ENCODE measurements around the gene PBX1.

Gene PBX1

DNA sequence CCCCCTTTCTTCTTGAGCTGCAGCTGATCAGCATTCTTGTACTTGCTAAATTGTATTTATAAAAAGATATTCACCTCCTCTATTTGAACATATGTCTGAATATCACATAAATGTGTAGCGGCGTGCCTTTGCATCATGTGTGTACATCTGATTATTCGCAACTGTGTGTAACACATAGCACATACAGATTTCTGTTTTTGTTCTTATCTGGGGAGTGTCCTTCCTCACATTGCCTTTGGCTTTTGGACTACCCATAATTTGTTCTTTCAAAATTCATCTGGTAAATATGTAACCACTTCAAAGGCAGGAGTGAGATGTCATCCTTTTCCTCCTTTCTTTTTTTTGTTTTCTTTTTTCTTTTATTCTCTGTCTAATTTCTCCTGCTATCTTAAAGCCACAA, 113.6 kb downstream of the PBX1 start:
- DNase-seq, result no peak

DNA sequence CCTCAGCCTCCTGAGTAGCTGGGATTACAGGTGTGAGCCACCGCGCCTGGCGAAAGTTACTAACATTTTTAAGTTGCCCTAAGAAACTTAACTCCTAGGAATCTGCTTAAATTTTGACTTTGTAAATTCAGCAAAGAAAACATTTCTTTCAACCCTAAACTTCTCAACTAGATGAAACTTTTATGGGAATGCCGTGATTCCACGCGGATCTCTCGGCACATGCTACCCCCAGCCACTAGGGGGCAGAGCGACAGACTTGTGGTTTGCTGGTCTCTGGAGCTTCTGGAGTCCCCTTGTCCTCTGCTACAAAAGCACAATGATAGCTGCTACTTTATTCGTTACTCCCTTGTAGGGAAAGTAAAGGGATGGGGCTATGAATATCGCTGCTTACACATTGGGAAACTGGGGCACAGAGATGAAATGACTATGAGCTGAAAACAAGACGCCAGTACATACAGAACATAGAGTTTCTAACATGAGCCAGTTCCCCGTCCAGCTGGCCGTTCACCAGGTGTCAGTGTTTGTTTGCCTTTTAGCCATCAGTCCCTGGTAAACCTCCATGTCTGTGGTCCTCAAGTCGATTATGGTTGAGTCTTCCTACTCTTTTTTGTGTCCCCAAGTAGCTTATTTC, 114.7 kb downstream of the PBX1 start:
- no peak for DNase-seq

DNA sequence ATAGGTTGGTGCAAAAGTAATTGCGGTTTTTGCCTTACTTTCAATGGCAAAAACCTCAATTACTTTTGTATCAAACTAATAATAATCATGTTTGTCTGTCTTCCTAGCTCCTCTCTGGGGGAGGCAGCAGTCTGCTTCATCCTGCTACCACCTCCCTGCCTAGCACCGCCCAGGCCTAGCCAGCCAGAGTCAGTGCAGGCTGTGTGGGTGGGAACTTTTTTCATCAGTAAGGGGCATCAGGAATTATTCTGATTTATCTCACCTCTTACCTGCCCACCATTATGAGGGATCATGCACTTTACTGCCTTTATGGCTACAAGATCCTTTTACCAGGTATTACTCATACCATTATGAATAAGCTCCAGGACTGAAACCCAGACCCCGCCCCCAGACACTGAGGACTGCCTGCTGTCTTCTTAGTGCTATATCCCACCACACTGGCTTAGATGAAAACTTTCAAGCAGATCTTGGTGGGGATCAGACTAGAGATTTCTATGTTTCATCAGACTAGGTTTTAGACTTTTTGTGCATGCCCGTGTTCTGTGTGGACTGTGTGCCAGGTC, 116.4 kb downstream of the PBX1 start:
- no peak for DNase-seq

DNA sequence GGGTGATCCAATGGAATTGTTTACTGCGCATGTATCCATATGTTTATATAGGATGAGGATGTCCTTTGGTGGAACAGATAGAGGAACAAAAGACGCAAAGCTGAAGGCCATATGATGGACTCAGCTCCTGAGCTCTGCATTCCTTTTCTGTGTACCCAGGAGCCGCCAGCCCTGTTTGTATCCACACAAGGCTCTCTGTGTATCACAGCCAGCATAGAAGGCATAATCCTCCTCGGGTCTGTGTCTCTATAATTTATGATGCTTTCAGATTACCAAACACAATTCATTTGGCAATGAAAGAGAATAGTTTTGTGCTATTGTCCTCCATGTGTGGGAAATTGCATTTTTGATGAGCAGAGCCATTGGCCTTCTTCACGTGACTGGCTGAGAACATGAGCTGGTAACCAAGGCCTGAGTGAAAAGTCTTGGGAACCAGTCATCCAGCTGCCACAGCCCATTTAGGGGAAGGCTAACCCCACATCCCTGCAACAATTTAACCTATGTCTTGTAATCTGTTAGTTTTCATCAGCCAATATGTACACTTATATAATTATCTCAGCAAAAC, 119.2 kb downstream of the PBX1 start:
- no peak for DNase-seq

DNA sequence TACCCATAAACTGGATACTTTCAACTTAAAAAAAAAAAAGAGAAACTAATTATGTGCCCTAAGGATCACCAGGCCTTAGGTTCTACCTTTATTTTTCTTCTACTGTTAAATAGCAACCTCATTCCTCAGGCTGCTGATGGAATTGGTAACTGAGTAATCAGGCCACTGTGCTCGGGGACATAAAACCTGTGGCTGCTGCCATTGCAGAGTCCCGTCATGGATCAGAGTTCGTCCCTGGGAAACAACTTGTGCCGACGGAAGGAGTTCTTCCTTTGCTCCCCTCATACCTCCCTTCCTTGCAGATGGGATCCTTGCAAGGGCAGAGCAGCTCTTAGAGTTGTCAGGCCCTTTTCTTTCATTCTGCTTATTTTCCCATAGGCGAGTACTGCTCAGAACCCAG, 123.6 kb downstream of the PBX1 start:
- no peak for DNase-seq

DNA sequence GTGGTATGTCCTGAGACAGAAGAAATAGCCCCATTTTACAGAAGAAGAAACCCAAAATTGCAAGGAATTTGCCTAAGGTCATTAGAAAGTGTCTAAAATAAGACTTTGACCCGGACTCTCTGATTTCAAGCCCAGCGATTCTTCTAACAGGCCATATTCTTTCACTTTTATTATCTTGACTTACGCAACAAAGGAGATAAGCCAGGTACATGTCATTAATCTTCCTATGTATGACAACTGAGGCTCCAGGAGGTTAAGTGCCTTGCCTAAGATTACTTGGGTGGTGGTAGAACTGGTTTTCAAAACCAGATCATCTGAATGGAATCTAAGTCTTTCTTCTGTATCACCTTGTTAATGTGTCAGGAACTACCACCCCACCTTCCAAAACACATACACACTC, 124.3 kb downstream of the PBX1 start:
- no peak for DNase-seq

DNA sequence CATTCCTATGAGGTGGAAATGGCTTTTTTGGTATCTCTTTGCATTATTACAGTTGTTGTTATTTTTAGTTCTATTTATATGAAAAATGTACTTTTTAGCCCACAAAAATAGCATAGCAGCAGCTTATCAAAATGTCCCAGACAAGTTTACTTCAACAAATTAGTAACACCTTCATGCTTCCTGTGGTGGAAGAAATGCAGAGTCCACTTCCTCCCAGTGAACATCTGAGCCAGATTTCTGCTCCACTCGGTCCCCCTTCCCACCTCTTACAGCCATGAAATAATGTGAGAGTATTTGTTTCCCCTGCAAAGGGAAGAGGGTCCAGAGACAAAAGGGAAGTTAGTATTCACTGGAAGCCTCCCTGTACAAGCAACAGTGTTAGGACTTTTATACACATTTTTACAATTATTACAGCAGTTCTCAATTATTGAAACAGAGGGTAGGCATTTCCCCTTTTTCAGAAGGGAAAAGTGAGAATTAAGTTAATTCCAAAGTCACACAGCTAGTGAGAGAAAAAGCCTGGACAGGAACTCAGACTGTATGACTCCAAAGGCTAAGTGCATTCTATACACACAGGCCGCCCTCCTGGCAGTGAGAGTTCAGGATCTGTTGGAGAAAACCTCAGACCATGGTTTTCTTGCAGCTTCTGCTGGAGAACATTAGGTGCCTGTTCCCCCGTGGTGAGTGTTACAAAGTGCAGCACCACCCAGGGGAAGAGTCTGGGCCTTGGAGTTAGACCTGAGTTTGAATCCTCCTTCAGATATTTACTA, 126.5 kb downstream of the PBX1 start:
- no peak for DNase-seq

DNA sequence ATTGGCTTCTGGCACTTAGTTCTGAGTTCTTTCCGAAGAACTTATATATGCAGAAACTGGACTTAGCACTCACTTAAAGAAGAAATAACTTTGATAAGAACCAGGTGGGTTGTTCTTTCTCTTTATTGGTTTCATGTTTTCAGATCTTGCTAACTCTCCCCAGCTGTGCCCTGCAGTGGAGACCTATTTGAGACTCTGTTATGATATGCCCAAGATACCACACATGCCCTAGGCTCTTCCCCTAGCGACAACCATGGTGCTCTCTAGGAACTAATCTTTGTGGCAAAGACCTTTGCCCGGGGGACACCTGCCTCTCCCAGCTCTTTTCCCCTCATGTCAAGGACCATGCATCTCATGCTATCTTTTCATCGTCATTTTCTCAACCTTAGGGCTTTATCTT, 128.8 kb downstream of the PBX1 start:
- DNase-seq, result no peak

DNA sequence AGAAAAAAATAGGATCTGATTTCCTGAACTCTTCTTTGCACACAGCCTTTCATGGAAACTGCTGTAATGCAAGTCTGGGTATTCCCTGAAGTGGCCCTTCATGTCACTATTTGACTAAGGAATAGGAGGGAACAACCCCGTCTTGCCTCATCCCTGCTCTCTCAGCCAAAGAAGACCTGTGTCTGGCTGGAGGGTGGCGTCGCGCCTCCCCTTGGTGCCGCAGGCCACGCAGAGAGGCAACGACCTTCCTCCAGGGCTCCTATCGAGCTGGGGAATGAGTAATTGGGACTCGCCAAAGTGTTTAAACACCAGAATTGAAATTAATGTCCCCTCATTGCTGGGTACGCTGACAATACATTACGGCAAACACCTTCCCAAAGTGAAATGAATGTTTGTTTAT, 129.8 kb downstream of the PBX1 start:
- peak; percentile 26 for DNase-seq

DNA sequence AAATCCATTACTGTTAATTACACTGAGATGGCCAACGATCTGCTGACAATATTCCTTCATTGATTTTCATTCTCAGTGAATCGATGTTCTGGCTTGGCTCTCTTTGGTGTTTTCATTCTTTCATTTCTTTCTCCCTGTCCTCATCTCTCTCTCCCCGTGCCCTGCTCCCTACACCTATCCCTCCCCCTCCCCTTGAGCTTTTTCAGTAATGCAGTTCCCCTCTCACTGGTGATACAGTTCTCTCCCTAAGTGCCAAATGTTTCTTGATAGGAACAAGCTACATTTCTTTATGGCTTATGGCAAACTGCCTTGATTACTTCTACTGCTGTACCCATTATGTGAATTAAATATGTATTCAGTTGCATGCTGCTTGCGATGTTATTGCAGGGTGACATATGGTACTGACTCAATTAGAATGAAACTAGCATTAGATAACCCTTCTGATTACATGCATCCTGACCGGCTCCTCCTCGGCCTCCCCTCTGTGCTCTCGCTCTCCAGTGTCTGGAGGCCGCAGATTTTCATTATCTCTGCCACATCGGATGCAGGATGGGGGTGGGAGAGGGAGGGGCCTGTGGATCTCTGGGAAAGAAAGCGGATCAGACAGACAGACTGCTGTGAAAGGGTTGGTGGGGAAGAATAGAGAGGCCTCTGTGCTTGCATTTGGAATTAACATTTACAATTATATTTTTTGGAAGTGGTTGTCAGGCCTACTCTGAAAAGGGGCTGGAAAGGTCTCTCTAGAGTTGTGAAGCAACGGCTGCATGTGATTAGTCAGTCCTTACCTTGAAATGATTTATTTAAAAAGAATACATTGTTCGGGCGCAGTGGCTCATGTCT, 130.9 kb downstream of the PBX1 start:
- peak; percentile 63 for DNase-seq

DNA sequence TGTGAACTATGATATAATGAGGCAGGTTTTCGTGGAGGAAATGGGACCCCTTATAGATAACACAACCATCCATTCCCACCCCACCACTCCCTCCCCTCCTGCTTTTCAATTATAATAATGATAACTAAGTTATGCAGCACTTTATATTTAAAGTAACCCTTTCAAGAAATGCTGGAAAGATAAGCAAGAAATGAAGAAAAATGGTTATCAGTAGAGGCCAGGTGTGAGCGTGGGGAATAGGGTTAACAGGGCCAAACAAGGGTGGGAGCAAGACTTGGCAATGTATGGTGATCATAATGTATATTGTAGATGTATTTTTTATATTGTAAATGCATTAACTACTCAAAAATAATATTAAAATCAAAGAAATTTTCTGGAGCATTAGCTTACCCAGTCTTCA, 133.4 kb downstream of the PBX1 start:
- DNase-seq, result no peak

DNA sequence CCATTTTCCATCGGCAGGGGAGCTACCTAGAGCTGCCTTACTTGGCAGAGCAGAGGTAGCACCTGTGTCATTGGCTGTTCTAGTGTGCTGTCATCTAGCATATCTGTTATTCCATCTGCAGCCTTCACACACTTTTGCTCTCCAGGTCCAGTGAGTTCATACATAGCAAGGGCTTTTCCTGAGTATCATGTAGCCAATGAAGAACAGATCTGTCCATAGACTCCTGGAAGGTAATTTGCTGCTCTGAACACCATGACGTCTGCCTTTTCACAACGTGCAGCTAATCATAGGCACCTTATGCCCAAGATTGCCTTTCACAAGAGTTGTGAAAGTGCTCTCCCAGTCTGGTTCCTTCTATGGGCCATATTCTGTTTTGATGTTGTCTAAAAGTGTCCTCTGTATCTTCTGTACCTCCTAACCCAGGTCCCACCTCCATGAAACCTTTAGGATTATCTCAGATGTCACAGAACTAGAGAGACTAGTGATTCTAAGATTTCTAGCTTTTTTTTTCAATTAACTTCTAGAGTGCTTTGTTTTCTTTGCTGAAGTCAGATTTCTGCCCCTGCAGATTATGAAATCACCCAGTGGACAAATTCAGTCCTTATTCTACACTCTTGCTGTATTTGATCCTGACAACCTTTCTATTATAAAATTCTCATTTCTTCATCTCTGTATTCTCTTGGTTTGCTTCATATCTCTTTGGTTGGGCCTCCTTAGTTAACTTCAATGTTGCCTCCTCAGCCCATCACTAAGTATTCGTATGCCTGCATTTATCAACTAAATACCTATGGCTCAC, 134.8 kb downstream of the PBX1 start:
- DNase-seq, result no peak

DNA sequence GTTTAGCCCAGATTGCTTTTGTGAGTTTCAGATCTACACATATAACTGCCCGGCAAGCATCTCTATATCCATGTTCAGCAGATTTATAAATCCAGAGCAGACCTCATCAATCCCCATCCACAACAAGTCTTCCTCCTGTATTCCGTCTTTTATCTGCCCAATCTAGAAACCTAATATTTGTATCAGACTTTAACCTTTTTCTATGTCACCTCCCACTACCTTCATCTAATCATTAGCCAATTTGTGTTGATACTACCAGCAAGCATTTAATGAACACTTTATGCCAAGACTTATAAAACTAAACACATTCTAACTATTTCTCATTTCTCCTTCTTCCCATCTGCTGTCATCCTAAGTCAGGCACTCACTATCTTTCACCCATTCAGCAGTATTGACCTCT, 135.5 kb downstream of the PBX1 start:
- DNase-seq, result no peak

DNA sequence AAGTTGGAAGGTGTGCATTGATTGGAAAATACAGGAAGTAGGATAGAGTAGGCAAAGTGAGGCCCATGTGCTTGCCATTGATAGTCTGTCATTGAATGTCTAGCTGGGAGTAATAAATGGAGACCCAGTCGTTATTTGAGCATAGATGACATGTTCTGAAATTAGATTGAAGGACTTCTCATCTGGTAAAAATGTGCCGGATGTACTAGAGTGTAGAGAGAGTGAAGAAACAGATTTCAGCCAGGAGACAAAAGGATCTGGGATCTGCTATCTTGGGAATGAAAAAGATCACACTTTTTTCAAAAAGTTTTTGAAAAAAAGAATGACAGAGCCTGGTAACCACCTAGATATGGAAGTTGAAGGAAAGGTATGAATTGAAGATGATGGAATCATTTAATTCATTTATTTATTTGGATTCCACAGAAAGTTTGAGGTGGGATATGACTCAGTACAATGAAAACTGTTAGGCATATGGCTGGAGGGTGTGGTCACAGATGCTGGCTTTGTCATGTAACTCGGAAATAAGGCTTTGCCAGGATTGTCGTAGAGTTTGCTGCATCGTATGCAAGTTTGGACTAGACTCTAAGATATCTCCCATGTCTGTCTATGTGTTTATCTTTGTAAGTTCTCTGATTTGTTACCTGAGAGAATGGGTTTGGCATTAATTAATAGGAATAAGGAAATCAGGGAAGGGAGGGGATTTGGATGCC, 137.1 kb downstream of the PBX1 start:
- no peak for DNase-seq

DNA sequence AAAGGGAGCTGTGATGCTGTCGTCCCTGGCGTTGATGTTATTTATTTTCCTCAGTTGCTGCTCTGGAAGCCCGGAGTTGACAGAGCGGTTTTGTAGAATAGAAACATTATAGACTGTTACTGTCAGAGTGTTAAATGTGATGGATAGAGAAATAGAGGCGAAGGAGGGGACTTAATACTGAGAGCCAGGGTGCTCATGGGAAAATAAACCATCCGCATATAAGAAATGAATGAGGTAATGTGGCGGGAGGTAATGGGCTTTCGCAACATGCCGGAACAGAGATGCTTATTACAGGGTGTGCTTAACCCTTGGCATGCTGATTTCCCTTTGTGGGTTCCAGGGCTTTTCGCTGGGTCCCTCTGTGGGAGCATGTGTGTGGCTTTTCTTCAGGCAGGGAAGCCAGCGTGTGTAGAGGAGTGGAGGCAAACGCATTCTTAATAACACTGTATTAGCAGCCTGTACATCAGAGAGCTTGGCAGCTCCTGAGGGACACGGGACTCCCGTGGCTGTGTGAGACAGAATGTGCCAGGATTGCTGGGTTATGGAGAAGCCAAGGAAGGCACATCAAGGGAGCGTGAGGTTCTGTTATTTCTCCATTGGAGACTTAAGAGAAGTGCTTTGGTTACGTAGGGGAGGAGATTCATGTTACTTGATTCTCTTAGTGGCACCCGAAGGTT, 141.0 kb downstream of the PBX1 start:
- DNase-seq, result no peak

DNA sequence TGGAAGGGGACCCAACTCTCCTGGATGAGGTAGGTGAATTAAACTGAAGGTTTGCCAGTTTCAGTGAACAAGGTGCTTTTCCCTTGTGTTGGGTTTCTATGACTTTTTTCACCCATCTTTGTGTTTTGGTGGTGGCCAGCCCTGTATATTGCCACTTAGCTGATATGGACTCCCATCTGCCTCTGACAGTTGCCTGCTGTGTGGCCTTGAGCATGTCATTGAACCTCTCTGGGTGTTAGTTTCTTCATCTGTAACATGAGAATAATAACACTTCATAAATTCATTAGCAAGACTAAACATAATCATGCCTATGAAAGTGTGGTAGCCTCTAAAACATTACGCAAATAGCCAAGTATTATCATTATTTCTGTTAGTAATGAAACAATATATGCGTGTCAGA, 141.7 kb downstream of the PBX1 start:
- no peak for DNase-seq

DNA sequence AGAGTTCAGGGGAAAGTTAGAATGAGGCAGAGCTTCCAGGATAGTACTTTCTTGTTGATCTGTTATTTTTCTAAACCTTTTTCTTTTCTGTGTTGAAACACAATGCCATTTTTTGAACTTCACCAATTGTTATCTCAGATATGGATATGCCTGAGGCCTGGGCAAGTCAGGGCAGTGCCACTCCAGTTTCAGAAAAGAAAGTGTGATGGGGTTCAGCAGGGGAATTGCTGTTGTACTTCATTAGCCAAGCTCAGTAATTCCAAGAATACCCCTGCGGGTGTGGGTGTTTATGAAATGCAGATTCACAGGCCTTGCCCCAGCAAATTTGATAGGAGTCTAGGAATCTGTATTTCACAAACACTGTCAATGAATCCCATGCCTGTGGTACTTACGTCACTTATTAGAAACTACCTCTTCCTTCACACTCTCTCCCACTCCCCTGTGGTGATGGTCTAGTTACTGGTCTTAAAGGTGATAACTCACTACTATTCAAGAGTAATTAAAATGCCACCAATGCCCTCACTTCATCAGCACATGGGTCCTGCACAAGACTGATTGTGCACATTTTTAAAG, 142.3 kb downstream of the PBX1 start:
- no peak for DNase-seq

DNA sequence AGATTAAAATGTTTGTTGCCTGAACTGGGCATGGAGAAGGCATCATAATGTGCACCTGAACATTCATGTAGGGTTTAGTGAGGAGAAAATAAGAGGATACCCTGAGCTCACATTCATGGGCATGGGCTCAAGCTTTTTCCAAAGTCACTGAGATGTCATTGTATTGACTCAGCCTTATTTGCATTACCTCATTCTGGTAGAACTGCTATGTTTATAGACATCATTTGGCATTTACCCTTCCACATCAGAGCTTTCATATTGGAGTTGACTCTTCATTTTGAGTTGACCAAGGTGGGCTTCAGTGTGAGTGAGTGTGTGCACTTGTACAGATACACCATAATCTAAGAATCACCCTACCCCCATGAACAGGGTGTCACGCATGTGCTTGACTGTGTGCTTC, 143.2 kb downstream of the PBX1 start:
- DNase-seq, result no peak

DNA sequence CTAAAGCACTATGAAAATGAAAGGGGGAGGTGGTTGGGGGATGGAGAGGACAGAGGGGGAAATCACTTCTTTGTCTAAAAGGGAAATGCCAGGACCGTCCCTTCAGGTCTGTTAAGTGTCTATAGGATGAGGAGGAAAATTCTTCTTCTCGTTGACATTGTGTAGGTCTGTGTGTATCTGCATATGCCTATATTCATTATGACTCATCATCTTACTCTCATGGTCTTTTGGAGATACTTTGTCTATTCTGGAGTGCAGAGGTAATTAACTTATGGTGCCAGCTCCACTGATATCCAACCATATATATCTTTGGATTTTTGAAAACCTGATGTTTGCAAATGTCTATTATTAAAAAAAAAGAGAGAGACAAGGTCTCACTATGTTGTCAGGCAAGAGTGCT, 143.7 kb downstream of the PBX1 start:
- DNase-seq, result no peak

DNA sequence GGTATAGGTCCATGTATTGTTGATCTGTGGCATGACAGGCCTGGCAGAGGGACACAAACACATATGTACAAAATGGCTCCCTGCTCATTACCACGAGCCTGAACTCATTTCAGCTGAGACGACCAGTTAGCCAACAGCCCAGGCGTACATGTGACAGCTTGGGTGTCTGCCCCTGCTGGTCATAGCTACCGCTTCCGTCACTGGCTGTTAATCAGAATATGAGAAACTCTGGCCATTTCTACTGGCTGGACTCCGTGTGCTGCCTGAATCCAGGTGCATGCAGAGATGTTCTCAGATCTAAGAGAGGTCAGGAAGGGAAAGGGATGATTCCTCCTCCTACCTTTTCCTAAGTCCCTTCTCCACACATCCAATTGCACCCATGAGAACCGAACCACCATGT, 144.5 kb downstream of the PBX1 start:
- no peak for DNase-seq

DNA sequence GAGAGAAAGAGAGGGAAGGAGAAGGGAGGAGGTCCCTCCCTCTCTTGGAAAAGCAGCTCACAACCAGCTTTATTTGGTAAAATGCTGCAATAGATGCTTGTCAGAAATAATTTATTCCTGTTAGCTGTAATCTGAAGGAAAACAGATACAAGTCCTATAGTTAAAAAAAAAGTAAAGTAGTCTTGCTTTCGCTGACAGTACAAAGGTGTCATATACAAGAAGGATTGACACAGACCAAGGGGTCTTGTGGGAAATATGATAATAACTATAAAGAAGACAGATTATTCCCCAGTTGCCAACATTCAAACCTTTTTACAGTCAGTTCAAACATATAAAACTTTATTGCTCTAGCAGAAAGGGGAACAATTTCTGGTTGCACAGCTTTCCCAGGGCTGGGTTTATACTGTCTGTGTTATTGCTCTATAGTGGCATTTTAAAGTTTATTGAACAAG, 145.0 kb downstream of the PBX1 start:
- DNase-seq, result no peak
